ENCODE measurements around the gene COTL1.
"Not testable (repeated sequence)": the region's sequence is repeated elsewhere in the genome, so short reads cannot be mapped to it uniquely, and the experiment has no call there.

The COTL1 gene

GRCh38 chr16:84524941-84525581 lies 92.8 kb downstream of the COTL1 start:
- DNase-seq: not testable (repeated sequence)

GRCh38 chr16:84524346-84524920 lies 93.4 kb downstream of the COTL1 start:
- no peak for DNase-seq

GRCh38 chr16:84521497-84521770 lies 96.4 kb downstream of the COTL1 start:
- no peak for DNase-seq

GRCh38 chr16:84520725-84521496 lies 97.0 kb downstream of the COTL1 start:
- peak; percentile 88 for DNase-seq

- DNase-seq: no peak
Observed at GRCh38 chr16:84519855-84520254, 98.0 kb downstream of the COTL1 start.

- DNase-seq: peak; percentile 51
Observed at GRCh38 chr16:84518804-84519341, 99.0 kb downstream of the COTL1 start.

GRCh38 chr16:84518220-84518619 lies 99.7 kb downstream of the COTL1 start:
- not testable (repeated sequence) for DNase-seq

- DNase-seq: no peak
Observed at GRCh38 chr16:84517366-84517765, 100.5 kb downstream of the COTL1 start.

Measured in NCI-H1092 (cell line).